ENCODE results near the gene RER1. TPM values are rescaled to one million over a fixed set of nuclear protein-coding genes. Genes with fewer than 3 reads are reported as not detected.
A peak's percentile ranks its signal among the peaks of the same experiment; 100 is the strongest.
"Not testable (repeated sequence)": the region's sequence is repeated elsewhere in the genome, so short reads cannot be mapped to it uniquely, and the experiment has no call there.

The RER1 gene
- total RNA-seq, 2 donors from 2014 or later, result 191 to 221 TPM

- ATAC-seq (no peak), DNase-seq (no peak)
- intact Hi-C loops (cut with DNase I, micrococcal nuclease), result no loop called here
Observed at GRCh38 chr1:2433196-2433595, 41.6 kb downstream of the RER1 start.

- ATAC-seq (no peak), DNase-seq (no peak)
- intact Hi-C loops (cut with DNase I, micrococcal nuclease), result no loop called here
Observed at GRCh38 chr1:2433936-2434655, 42.5 kb downstream of the RER1 start.

- intact Hi-C loops (cut with DNase I, micrococcal nuclease), result no loop called here
- DNase-seq (no peak), ATAC-seq (no peak)
Observed at GRCh38 chr1:2435091-2435490, 43.5 kb downstream of the RER1 start.

- no peak for DNase-seq
- ATAC-seq, result no peak
- intact Hi-C loops (cut with DNase I, micrococcal nuclease), result no loop called here
Observed at GRCh38 chr1:2435746-2436355, 44.2 kb downstream of the RER1 start.

GRCh38 chr1:2436876-2437275 lies 45.2 kb downstream of the RER1 start:
- intact Hi-C loops (cut with DNase I, micrococcal nuclease), result no loop called here

GRCh38 chr1:2437617-2438016 lies 46.0 kb downstream of the RER1 start:
- no peak for ATAC-seq
- intact Hi-C loops (cut with DNase I, micrococcal nuclease), result no loop called here

More at GRCh38 chr1:2436876-2437275, 45.2 kb downstream of the RER1 start:
- DNase-seq (no peak), ATAC-seq (no peak)

GRCh38 chr1:2438038-2438437 lies 46.4 kb downstream of the RER1 start:
- ATAC-seq (peak; percentile 96), DNase-seq (peak; percentile 50 to 64)
- intact Hi-C loops (cut with DNase I, micrococcal nuclease), result no loop called here

More at GRCh38 chr1:2437617-2438016, 46.0 kb downstream of the RER1 start:
- DNase-seq, result no peak

GRCh38 chr1:2438641-2439040 lies 47.0 kb downstream of the RER1 start:
- no peak for DNase-seq
- no peak for ATAC-seq
- intact Hi-C loops (cut with DNase I, micrococcal nuclease), result no loop called here

GRCh38 chr1:2439369-2439768 lies 47.7 kb downstream of the RER1 start:
- DNase-seq (no peak), ATAC-seq (no peak)
- intact Hi-C loops (cut with DNase I, micrococcal nuclease), result no loop called here

- ATAC-seq; intact Hi-C loops (cut with DNase I, micrococcal nuclease); DNase-seq: not testable (repeated sequence)
Observed at GRCh38 chr1:2440346-2440745, 48.7 kb downstream of the RER1 start.

- intact Hi-C loops (cut with DNase I, micrococcal nuclease), result no loop called here
- ATAC-seq (no peak), DNase-seq (no peak)
Observed at GRCh38 chr1:2441746-2442145, 50.1 kb downstream of the RER1 start.

GRCh38 chr1:2442661-2443060 lies 51.0 kb downstream of the RER1 start:
- ATAC-seq (no peak), DNase-seq (no peak)
- intact Hi-C loops (cut with DNase I, micrococcal nuclease), result no loop called here

GRCh38 chr1:2443277-2444137 lies 51.9 kb downstream of the RER1 start:
- DNase-seq (no peak), ATAC-seq (peak; percentile 36)
- intact Hi-C loops (cut with DNase I, micrococcal nuclease), result no loop called here

GRCh38 chr1:2444138-2444591 lies 52.5 kb downstream of the RER1 start:
- intact Hi-C loops (cut with DNase I, micrococcal nuclease), result no loop called here
- DNase-seq (no peak), ATAC-seq (no peak)

- no peak for ATAC-seq
- intact Hi-C loops (cut with DNase I, micrococcal nuclease), result no loop called here
- no peak for DNase-seq
Observed at GRCh38 chr1:2445162-2445822, 53.7 kb downstream of the RER1 start.

- ATAC-seq, result no peak
- intact Hi-C loops (cut with DNase I, micrococcal nuclease), result no loop called here
Observed at GRCh38 chr1:2445823-2446215, 54.2 kb downstream of the RER1 start.

GRCh38 chr1:2446394-2446793 lies 54.8 kb downstream of the RER1 start:
- ATAC-seq (no peak), DNase-seq (no peak)
- intact Hi-C loops (cut with DNase I, micrococcal nuclease), result no loop called here

More at GRCh38 chr1:2445823-2446215, 54.2 kb downstream of the RER1 start:
- DNase-seq, result no peak

GRCh38 chr1:2446861-2447260 lies 55.2 kb downstream of the RER1 start:
- ATAC-seq, result no peak
- DNase-seq, result no peak
- intact Hi-C loops (cut with DNase I, micrococcal nuclease), result no loop called here

All from left colon (tissue), 2 donors.